ENCODE data around the gene RIOK3.

Gene RIOK3

DNA sequence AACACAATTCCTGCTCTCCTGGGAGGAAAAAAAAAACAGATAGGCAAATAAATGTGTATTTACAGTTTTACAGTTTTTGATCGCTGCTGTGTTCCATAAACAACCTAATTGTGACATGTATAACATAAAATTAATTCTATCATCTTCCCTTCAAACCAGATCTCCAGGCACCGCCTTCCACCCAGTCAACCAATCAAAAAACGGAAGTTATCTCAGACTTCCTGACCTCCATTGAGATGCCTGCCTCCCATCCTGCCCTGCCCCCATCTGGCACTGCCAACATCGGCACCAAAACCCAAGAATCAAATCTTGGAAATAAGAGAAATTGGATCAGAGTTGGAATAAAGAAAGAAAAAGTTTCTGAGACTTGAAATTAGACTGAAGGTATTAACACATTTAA, 3.1 kb upstream of the RIOK3 start:
- no peak overlapping the region for H3K4me3 ChIP-seq (ENCODE audit: control insufficient read depth, low read depth, low read length)
- no peak for DNase-seq (ENCODE audit: low read depth)
- no peak for TF ChIP-seq CTCF (IDR thresholded peaks at IDR 0.05; ENCODE audit: control insufficient read depth, insufficient read depth, low read depth, low read length, missing control alignments)

DNA sequence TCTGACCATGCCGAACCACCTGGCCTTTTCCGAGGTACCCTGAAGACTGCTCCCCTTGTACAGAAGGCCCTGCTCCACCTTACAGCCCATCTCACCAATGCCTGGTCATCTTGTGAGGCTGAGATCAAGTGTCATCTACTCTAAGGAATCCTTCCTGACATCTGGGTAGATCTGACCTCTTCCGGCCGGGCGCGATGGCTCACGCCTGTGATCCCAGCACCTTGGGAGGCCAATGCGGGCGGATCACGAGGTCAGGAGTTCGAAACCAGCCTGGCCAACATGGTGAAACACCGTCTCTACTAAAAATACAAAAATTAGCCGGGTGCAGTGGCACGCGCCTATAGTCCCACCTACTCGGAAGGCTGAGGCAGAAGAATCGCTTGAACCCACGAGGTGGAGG, 2.1 kb upstream of the RIOK3 start:
- H3K4me3 ChIP-seq (ENCODE audit: control insufficient read depth, low read depth, low read length) = no peak overlapping the region
- TF ChIP-seq CTCF (IDR thresholded peaks at IDR 0.05; ENCODE audit: control insufficient read depth, insufficient read depth, low read depth, low read length, missing control alignments) = no peak
- no peak for DNase-seq (ENCODE audit: low read depth)

DNA sequence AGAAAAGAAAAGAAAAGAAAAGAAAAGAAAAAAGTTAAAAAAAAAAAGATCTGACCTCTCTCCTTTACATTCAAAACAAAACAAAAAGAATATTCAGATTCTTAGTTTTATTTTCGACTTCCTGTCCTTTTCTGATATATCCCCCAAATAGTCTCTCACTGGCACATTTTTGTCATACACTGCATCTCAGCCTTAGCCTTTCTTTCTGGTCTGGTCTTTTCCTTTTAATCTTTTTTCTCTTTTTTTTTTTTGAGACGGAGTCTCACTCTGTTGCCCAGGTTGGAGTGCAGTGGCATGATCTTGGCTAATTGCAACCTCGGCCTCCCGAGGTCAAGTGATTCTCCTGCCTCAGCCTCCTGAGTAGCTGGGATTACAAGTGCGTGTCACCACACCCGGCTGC, 1.6 kb upstream of the RIOK3 start:
- TF ChIP-seq CTCF (IDR thresholded peaks at IDR 0.05; ENCODE audit: control insufficient read depth, insufficient read depth, low read depth, low read length, missing control alignments) = no peak
- DNase-seq (ENCODE audit: low read depth) = no peak
- H3K4me3 ChIP-seq (ENCODE audit: control insufficient read depth, low read depth, low read length) = no peak overlapping the region

DNA sequence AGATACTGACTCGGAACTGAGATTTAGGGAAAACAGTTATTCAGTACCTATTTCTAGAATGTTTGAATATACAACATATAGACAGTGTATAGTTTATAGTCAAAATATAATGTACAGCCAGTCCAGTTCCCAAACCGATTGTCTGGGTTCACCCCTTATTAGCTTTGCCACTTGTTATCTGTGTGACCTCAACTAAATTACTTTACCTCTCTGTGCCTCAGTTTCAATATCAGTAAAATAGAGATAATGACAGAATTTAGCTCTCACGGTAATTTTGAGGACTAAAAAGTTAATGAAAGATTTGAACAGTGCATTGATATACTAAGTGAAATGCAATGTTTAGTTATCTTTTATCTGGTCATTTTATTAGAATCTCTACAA, 750 bp upstream of the RIOK3 start:
- TF ChIP-seq CTCF (IDR thresholded peaks at IDR 0.05; ENCODE audit: control insufficient read depth, insufficient read depth, low read depth, low read length, missing control alignments) = no peak
- DNase-seq (ENCODE audit: low read depth) = no peak
- H3K4me3 ChIP-seq (ENCODE audit: control insufficient read depth, low read depth, low read length) = no peak overlapping the region; the same call in 1 of the 2 replicates

- TF ChIP-seq CTCF (IDR thresholded peaks at IDR 0.05; ENCODE audit: control insufficient read depth, insufficient read depth, low read depth, low read length, missing control alignments) = no peak
- peak; percentile 35 for DNase-seq (ENCODE audit: low read depth)
- H3K4me3 ChIP-seq (ENCODE audit: control insufficient read depth, low read depth, low read length) = peak overlapping the region; percentile 100
Observed at GRCh38 chr18:23453680-23454058, 582 bp downstream of the RIOK3 start.

DNA sequence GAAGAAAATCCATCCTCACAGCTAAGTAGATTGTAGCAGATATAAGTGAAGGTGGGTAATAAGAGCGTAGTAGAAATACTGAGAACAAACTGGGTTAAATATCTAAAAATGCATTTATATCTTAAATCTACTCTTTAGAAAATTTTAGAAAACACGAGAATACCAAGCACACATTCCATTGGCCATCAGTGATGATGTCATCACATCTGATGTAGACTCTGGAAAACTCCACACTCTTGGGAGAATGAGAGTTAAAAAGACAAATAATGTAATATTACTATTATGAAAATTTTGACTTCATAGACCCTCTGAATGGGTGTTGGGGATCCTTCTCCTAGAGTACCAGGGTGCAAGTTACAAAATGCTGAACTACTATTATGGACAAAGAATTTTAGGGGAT, 3.7 kb downstream of the RIOK3 start:
- TF ChIP-seq CTCF (IDR thresholded peaks at IDR 0.05; ENCODE audit: control insufficient read depth, insufficient read depth, low read depth, low read length, missing control alignments) = no peak
- H3K4me3 ChIP-seq (ENCODE audit: control insufficient read depth, low read depth, low read length) = no peak overlapping the region

More for the DNA sequence above, 3.7 kb downstream of the RIOK3 start:
- no peak for DNase-seq (ENCODE audit: low read depth)

All from AG09309 (cell line).